ENCODE data around the gene ADI1.

GRCh38 chr2:3466966-3467365 lies 52.4 kb downstream of the ADI1 start:
- TF ChIP-seq CTCF (IDR thresholded peaks at IDR 0.05; ENCODE audit: insufficient read depth, low read length, poor library complexity, severe bottlenecking): no peak
- TF ChIP-seq EZH2phosphoT487 (conservative IDR thresholded peaks at IDR 0.05; ENCODE audit: low read length): no peak
